ELF-1 (cell line): ENCODE results near the gene CSAD.
A peak's percentile ranks its signal among the peaks of the same experiment; 100 is the strongest.

Experiments
- DNase-seq: peaks from one replicate; pipeline ENCODE4 v3.0.0-alpha.2; 2016; ENCODE audit warnings: low read depth, low spot score

Gene CSAD

GRCh38 chr12:53180220-53180930 lies at the start of gene CSAD, which contains the start of gene ZNF740:
CSAD (minus strand) TSS chr12:53180925; CDS start chr12:53173470, 7,455 bp downstream.
ZNF740 (plus strand) TSS chr12:53180722; CDS start chr12:53181984, 1,262 bp downstream.
- peak; percentile 98 for DNase-seq

- no peak for DNase-seq
These were observed 49.6 kb upstream of the CSAD start for GRCh38 chr12:53230108-53230845.

GRCh38 chr12:53229454-53229853 lies 48.7 kb upstream of the CSAD start:
- DNase-seq: no peak

- no peak for DNase-seq
These were observed 47.1 kb upstream of the CSAD start for GRCh38 chr12:53227836-53228235.

GRCh38 chr12:53227341-53227740 lies 46.6 kb upstream of the CSAD start:
- DNase-seq: no peak

- no peak for DNase-seq
These were observed 46.1 kb upstream of the CSAD start for GRCh38 chr12:53226815-53227214.

GRCh38 chr12:53225635-53226424 lies 45.1 kb upstream of the CSAD start:
- no peak for DNase-seq

GRCh38 chr12:53224897-53225634 lies 44.3 kb upstream of the CSAD start:
- DNase-seq: no peak

GRCh38 chr12:53224061-53224896 lies 43.6 kb upstream of the CSAD start:
- DNase-seq: peak; percentile 69

- DNase-seq: no peak
These were observed 42.8 kb upstream of the CSAD start for GRCh38 chr12:53223389-53224060.

GRCh38 chr12:53222806-53223261 lies 42.1 kb upstream of the CSAD start:
- DNase-seq: no peak

- no peak for DNase-seq
These were observed 41.5 kb upstream of the CSAD start for GRCh38 chr12:53222170-53222721.

- DNase-seq: no peak
These were observed 40.7 kb upstream of the CSAD start for GRCh38 chr12:53221203-53222080.

- peak; percentile 97 for DNase-seq
These were observed 40.0 kb upstream of the CSAD start for GRCh38 chr12:53220694-53221202.

- peak; percentile 60 for DNase-seq
These were observed 39.4 kb upstream of the CSAD start for GRCh38 chr12:53219956-53220693.

GRCh38 chr12:53219292-53219955 lies 38.7 kb upstream of the CSAD start:
- DNase-seq: no peak
